ENCODE measurements around the gene CHRNB2.
"Not testable (repeated sequence)": the region's sequence is repeated elsewhere in the genome, so short reads cannot be mapped to it uniquely, and the experiment has no call there.

Gene CHRNB2, protein sequence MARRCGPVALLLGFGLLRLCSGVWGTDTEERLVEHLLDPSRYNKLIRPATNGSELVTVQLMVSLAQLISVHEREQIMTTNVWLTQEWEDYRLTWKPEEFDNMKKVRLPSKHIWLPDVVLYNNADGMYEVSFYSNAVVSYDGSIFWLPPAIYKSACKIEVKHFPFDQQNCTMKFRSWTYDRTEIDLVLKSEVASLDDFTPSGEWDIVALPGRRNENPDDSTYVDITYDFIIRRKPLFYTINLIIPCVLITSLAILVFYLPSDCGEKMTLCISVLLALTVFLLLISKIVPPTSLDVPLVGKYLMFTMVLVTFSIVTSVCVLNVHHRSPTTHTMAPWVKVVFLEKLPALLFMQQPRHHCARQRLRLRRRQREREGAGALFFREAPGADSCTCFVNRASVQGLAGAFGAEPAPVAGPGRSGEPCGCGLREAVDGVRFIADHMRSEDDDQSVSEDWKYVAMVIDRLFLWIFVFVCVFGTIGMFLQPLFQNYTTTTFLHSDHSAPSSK

DNA sequence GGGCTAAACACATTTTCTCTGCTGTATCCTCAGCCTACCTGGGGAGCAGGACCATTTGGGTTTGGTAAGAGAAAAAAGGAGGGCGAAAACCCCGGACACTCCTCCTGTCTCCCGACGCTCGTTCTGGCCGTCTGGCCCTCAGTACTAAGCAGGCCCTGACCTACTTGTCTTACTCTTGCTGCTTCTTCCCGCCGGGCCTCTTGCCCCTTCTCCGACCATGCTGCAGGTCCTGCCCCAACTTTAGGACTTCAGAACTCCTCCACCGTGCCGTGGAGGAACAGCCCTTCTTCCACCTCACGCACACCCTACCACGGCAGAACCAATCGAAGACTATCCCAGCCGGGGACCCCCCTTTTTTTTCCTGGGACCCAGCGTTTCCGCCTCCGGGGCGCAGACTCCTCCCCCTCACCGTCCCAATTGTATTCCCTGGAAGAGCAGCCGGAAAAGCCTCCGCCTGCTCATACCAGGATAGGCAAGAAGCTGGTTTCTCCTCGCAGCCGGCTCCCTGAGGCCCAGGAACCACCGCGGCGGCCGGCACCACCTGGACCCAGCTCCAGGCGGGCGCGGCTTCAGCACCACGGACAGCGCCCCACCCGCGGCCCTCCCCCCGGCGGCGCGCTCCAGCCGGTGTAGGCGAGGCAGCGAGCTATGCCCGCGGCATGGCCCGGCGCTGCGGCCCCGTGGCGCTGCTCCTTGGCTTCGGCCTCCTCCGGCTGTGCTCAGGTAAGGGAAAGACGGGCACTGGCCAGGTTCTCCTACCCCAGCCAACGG, at the start of gene CHRNB2:
Gene CHRNB2 (plus strand): TSS at position 393 of the 771 bp plus-strand sequence. CDS start 267 bp downstream, at position 660.
- DNase-seq = peak; percentile 73 to 81

DNA sequence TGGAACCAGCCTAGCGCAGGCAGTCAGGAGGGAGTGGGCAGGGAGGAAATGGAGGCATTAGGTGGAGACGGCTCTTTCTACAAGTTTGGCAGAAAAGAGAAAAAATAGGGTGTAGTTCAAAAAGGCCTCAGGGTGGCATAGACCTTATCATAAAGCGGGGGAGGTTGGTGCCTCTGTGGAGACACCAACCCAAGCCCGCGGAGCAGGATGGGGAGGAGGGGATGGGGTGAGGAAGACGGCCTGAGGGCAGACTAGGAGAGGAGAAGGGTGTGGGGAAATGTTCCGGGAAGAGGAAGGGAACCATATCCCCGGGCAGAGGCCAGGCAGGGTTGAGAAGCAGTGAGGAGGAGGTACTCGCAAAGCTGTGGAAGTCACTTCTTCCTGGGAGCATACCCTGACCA, 48.0 kb upstream of the CHRNB2 start:
- DNase-seq = no peak

GRCh38 chr1:154520333-154520732, 47.2 kb upstream of the CHRNB2 start:
- DNase-seq = no peak

DNA sequence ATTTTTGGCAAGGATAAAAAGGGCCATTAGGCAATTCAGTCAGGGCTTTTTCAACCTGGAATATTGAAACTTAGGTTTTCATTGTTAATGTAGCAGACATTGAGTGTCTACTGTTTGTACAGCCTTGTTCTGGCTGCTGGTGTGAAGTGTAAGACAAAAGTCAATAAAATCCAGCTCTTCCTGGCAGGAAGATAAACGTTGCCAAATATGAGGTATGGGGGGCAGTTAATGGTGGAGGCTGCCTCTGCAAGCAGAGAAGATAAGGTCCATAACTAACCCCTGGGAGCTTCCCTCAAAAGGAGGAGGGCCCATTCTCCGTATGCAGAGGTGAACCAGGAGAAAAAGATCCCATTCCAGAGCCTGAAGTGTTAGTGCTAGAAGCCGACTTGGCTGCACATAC, 45.9 kb upstream of the CHRNB2 start:
- DNase-seq = no peak

DNA sequence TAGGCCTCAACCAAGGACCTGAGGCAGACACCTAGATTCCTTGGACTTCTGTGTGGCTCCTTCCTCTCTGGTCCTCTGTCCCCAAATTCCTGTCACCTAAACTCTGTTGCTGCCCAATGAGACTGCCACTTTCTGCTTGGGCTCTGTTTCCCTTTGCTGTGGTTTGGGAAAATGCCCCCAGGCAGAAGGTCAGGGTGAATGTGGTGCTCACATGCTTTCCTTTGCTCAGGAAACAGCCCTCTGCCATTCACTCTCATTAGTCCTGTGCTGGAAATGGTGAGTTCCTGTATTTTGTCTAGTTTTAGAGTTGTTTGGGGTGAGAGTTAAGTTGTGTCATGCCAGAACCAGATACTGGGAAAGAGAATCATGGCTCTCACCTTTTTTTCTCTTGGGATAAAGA, 42.7 kb upstream of the CHRNB2 start:
- DNase-seq = no peak

DNA sequence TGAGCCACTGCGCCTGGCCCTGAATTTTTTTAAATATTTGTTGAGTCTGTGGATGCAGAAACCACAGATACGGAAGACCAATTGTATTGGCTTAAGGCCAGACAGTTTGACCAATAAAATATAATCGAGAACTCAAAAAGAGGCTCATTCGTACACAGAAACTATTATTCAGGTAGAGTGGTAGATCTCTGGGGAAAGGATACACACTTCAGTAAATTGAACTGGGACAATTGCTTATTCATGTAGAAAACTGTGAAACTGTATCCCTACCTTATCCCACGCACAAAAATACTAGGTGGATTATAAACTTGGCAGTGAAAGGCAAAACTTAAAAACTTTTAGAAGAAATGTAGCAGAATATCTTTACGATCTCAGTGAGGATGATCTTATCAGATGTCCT, 40.4 kb upstream of the CHRNB2 start:
- no peak for DNase-seq

DNA sequence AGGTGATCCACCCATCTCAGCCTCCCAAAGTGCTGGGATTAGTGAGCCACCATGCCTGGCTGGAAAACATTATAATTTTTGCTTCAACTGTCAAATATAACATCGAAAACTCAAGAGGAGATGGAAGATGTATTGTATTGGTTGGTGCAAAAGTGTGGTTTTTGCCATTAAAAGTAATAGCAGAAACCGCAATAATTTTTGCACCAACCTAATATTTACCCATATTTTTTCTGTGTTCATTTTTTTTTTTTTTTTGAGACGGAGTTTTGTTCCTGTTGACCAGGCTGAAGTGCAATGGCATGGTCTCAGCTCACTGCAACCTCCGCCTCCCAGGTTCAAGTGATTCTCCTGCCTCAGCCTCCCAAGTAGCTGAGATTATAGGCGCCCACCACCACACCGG, 38.3 kb upstream of the CHRNB2 start:
- no peak for DNase-seq

DNA sequence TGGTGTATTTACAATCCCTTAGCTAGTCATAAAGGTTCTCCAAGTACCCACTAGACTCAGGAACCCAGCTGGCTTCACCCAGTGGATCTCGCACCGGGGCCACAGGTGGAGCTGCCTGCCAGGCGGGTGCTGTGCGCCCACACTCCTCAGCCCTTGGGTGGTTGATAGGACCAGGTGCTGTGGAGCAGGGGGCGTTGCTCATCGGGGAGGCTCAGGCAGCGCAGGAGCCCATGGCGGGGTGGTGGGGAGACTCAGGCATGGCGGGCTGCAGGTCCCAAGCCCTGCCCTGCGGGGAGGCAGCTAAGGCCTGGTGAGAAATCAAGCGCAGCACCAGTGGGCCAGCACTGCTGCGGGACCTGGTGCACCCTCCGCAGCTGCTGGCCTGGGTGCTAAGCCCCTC, 35.6 kb upstream of the CHRNB2 start:
- DNase-seq = not testable (repeated sequence)

DNA sequence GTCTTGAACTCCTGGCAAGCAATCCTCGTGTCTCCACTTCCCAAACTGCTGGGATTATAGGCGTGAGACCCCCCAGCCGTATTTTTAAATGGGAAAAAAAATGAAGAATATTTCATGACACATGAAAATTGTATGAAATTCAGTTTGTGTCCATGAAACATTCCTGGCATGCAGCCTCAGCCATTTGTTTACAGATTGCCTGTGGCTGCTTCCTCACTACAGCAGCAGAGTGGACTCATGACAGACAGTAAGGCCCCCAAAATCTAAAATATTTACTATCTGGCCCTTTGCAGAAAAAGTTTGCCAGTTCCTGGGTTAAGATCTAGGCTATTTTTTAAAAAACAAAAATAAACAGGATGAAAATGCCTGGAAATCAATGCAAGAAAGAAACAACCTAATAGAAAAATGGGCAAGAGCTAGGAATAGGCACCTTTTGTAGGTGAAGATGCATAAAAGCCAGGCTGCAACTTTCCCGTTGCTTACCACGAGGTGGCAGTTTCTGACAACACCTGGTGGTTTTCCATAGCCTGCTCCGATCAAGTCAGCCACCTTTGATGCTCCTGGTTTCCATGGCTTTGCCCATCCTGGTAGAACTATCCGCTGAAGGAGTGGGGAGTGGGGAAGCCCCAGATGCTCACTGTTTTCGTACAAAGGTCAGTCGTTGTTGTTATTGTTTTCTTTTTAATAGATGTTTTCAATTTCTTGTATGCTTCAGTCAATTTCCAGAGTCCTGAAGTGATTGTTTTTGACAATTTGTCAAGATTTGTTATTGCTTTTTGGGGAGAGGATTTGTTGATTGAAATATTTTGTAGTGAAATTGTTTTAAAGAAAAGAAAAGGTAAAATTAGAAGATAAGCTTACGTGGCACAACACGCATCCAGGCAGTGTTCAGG, 33.4 kb upstream of the CHRNB2 start:
- DNase-seq = no peak

DNA sequence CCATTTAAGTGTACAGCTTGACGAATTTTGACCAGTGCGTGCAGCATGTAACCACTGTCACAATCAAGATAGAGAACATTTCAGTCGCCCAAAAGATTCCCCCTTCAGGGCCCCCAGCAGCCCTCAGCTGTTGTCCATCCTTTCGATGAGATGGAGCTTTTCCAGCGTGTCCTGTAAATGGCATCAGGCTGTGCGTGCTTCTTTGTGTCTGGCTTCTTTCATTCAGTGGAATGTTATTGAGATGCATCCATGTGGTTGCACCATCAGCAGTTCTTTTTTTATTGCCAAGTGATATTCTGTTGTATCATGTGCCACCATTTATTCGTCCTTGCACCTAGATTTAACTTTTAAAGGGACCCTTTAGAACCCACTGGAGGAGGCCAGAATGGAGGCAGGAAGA, 31.0 kb upstream of the CHRNB2 start:
- no peak for DNase-seq

DNA sequence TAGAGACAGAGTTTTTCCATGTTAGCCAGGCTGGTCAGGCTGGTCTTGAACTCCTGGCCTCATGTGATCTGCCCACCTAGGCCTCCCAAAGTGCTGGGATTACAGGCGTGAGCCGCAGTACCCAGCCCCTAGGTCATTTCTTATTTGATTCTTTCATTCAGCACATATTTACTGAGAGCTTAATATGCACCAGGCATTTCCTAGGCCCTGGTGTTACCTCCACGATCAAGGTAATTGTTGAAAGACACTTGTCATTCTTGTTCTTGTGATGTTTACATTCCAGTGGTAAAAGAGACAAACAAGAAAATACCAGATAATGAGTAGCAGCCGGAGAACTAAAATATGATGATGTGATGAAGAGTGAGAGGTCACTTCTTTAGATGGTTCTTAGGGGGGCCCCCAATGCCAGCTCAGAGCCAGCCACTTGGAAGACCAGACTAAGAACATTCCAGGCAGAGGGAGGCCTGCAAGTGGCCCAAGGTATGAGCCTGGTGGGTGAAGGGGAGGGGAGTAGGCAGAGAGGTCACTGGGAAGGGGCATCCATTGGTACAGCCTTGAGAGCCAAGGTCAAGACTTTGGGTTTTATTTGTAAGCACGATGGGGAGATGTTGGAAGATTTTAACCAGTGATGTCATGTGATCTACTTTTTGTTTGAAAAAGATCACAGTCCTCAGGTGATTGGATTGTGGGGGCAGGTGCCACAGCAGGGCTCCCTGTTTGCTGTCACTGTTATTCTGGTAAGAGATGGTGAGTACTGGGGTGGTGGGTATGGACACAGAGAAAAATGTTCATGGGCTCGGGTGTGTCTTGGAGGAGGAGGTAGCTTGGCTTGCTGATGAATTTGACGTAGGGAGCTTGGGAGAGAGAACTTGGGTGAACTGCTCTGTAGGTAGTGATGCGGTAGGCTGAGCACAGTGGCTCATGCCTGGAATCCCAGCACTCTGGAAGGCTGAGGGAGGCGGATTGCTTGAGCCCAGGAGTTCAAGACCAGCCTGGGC, 27.8 kb upstream of the CHRNB2 start:
- no peak for DNase-seq

DNA sequence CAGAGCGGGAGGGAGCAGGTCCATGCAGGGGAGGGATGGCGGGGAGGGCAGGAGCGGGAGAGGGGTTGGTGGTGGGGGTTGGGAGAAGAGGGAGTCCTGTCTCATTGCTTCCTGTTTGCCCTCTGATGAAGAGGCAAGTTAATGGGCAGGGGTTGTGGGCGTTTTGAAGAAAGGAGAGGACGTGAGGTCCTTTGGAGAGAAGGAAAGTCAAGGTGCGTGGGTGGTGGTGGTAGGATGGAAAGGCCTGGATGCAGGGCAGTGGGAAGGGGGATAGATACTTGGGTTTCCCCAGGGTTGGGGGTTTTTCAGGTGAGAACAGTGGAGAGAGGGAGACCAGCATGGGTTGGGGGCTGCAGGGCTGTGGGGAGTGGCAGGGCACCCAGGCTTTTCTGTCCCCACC, 26.3 kb upstream of the CHRNB2 start:
- no peak for DNase-seq

- peak; percentile 69 to 78 for DNase-seq
Measured at GRCh38 chr1:154546264-154547063, 21.1 kb upstream of the CHRNB2 start.

DNA sequence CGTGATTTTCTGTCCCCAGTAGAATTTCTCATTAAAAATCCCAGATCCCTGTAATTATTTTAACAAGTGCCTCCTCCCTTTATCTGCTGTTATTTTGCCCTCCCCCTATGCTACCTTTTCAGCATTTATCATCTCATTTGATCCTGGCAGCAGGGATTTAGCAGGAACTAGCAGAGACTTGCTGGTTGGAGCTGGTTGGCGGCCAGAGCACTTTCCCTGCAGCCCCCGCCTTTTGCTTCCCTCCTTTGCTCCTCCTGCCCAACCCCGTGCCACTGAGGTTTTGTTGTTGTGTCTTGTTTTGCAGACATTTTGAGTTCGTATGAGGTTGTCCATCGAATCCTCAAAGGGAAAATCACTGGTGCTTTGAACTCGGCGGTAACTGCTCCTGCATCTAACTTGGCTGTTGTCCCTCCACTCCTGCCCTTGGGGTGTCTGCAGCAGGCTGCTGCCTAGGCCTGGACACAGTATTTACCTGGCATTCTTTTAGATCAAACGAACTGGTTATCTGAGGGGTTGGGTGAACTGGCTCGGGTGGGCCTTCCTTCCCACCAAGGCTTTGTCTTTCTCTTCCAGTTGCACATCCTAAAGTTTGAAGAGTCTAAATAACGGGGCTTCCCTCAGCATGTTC, 20.4 kb upstream of the CHRNB2 start:
- no peak for DNase-seq

DNA sequence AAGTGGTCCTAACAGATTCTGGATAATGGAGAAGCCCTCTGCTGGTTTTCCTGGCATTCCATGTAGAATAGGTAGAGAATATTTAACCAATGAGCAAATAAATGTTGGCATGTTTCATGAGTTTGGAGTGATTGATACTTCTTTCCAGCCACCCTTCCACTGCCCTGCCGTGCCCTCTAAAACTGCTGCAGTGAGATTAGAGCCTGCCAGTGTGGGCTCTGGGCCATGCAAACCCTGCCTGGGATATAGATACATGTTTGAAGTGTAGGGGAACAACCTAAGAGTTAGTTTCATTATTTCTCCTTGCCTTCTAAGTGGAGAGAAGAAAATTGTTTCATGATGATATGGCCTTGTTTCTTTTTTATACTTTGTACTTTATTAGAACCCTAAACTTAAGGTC, 19.6 kb upstream of the CHRNB2 start:
- no peak for DNase-seq

DNA sequence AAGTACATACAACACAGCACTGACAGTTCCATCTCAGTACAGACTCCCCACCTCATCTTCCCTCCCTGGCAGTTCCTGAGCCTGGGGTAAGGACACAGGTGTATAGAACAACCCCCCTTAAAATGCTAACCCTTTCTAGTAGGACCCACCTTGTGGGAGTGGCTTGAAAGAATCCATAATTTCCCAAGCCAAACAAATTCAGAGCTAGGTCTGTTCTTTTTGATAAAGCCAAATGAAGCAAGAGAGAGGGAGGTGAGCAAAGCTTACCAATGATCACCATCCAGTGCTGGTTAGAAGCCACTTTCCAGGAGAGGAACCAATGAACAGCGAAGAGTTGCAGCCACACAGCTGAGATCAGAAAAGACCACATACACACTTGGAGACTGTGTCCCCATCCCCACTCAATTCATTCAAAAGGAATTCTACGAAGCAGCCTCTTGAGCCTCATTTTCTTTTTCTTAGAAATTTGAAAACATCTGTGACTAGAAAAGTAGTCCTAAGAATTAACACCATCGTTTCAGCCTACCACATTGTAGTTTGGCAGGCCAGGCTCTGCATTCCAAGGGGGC, 18.3 kb upstream of the CHRNB2 start:
- no peak for DNase-seq

- no peak for DNase-seq
Measured at GRCh38 chr1:154550070-154550469, 17.5 kb upstream of the CHRNB2 start.

GRCh38 chr1:154550657-154551056, 16.9 kb upstream of the CHRNB2 start:
- DNase-seq = no peak

DNA sequence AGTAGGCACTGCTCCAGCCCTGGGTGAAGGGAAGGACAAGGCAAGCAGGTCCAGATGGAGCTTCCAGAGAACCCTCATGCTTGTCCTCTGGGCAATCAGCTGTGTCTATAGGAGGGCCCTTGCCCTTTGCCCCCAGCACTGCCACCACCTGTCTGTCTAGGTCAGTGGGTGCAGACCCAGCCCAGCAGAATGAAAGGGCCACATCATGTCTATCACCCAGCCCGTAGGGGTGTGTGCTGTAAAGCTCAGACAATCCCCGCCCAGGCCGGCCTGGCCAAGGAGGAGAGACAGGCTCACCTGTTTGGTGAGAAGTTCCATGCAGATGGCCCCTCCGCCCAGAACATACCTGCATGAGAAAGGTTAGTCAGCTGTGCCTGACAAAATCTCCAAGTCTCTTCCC, 16.1 kb upstream of the CHRNB2 start:
- no peak for DNase-seq

GRCh38 chr1:154552036-154552435, 15.5 kb upstream of the CHRNB2 start:
- no peak for DNase-seq

Data from activated T-cell treated with anti-CD3 and anti-CD28 coated beads, Interleukin-2, amount 50 U/mL, for 48 hours (primary cell).